HG03342 (cell line): Measurements from ENCODE around the gene ESRRA.
A peak's percentile ranks its signal among the peaks of the same experiment; 100 is the strongest.

Source experiments
- ATAC-seq: cut with Tn5 transposase; IDR thresholded peaks from one replicate; pipeline ENCODE4 v1.9.1; 2021; ENCODE audit warnings: mild to moderate bottlenecking, moderate library complexity; ENCODE audit not compliant: unreplicated experiment

ESRRA gene

DNA sequence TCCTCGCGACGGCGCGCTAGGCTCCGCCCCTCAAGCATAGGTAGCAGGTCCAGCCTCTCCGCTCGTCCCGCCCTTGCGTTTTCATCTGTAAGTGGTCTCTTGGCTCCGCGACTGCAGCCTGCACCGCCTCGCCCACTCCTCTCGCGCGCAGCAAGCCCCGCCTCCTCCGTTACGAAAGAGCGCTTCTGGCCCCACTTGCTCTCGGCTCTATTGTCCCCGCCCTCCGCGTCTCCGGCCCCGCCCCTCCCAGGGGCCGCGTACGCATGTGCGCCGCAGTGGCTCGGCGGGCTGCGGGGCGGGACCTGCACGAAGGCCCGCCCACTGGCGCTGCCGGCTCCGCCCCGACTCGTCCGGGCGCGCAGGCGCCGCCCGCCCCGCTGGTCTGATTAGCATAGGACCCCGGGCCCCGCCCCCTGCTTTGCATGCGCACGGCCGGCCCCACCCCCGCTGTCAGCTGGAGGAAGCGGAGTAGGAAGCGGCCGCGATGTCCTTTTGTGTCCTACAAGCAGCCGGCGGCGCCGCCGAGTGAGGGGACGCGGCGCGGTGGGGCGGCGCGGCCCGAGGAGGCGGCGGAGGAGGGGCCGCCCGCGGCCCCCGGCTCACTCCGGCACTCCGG lies at the start of gene ESRRA:
TSS of gene ESRRA (plus strand) at position 450 of the 616 bp plus-strand sequence. CDS start 1,656 bp downstream, outside the sequence.
- peak; percentile 74 for ATAC-seq

GRCh38 chr11:64256300-64256699 lies 49.0 kb upstream of the ESRRA start:
- ATAC-seq, result no peak

DNA sequence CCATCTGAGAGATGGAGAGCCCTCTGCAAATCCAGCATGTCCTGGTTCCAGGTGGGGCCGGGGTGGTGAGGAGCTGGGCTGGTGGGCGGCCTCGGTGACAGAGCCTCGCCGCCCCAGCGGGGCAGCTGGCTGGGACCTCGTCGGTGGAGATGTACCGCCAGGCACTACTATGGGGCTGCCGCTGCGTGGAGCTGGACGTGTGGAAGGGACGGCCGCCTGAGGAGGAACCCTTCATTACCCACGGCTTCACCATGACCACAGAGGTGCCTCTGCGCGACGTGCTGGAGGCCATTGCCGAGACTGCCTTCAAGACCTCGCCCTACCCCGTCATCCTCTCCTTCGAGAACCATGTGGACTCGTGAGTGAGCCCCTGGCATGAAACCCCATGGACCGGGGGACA lies 47.0 kb upstream of the ESRRA start:
- no peak for ATAC-seq

GRCh38 chr11:64258946-64259532 lies 46.3 kb upstream of the ESRRA start:
- ATAC-seq, result no peak

DNA sequence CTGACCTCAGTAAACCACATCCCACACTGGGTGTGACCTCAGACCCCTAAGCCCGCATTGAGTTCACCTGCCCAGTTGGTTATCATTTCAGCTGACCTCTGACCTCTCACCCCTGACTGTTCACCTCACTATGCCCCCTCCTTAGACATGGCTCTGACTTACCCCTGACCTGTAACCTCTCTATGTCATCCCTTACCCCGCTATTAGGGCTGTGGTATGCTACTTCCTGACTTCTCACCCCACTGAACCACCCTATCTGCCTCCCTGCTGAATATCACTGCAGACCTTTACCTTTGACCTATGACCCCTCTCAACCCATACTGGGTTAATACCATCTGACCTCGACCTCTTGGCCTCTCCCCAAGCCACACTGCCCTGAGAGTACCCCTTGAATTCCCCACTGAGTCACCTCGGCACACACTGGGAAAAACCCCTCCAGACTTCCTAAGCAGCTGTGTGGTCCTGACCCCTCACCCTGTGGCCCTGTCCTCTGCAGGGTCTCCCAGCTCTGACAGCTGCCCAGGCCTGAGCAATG lies 45.7 kb upstream of the ESRRA start:
- ATAC-seq, result no peak

DNA sequence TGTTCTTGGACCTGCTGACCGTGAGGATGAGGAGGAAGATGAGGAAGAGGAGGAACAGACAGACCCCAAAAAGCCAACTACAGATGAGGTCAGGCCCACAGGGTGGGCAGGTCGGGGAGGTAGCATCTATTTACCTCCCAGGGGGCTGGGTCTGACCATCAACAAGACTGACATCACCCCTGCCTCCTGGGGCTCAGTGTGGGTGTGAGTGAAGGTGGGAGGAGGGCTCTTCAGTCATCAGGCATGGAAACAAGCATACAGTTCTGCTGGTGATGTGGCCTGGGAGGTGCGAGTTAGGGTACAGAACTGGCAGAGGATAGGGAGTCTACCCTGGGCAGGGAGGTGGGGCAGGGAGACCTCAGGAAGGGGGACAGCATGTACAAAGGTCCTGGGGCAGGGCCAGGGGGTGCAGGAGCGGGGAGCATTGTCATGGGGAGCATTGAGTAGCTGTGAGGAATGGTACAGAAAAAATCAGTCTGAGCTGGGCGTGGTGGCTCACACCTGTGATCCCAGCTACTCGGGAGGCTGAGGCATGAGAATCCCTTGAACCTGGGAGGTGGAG lies 45.1 kb upstream of the ESRRA start:
- ATAC-seq, result no peak

GRCh38 chr11:64261556-64262080 lies 43.7 kb upstream of the ESRRA start:
- ATAC-seq, result no peak

DNA sequence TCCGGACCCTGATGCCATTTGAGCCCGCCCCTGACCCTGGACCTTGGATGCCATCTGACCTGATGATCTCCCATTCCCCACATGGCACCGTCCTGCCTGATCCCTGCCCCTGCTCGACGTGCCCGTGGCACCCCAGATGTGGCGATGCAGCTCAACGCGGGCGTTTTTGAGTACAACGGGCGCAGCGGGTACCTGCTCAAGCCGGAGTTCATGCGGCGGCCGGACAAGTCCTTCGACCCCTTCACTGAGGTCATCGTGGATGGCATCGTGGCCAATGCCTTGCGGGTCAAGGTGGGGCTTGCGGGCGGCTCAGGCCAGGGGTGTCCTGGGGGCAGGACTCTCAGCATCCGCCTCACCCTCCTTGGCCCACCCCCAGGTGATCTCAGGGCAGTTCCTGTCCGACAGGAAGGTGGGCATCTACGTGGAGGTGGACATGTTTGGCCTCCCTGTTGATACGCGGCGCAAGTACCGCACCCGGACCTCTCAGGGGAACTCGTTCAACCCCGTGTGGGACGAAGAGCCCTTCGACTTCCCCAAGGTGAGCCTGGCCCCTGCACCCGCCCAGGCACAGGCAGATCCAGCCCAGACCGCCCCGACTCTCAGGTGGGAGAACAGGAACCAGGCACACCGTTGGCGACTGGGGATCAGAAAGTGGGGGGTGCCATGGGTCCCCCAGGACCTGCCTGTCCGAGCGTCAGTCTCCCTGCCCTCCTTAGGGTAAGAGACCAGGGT lies 42.9 kb upstream of the ESRRA start:
- no peak for ATAC-seq

GRCh38 chr11:64263021-64263946 lies 42.0 kb upstream of the ESRRA start:
- ATAC-seq, result no peak

GRCh38 chr11:64263947-64264317 lies 41.4 kb upstream of the ESRRA start:
- no peak for ATAC-seq

- no peak for ATAC-seq
Measured at GRCh38 chr11:64264371-64264852, 40.9 kb upstream of the ESRRA start.

DNA sequence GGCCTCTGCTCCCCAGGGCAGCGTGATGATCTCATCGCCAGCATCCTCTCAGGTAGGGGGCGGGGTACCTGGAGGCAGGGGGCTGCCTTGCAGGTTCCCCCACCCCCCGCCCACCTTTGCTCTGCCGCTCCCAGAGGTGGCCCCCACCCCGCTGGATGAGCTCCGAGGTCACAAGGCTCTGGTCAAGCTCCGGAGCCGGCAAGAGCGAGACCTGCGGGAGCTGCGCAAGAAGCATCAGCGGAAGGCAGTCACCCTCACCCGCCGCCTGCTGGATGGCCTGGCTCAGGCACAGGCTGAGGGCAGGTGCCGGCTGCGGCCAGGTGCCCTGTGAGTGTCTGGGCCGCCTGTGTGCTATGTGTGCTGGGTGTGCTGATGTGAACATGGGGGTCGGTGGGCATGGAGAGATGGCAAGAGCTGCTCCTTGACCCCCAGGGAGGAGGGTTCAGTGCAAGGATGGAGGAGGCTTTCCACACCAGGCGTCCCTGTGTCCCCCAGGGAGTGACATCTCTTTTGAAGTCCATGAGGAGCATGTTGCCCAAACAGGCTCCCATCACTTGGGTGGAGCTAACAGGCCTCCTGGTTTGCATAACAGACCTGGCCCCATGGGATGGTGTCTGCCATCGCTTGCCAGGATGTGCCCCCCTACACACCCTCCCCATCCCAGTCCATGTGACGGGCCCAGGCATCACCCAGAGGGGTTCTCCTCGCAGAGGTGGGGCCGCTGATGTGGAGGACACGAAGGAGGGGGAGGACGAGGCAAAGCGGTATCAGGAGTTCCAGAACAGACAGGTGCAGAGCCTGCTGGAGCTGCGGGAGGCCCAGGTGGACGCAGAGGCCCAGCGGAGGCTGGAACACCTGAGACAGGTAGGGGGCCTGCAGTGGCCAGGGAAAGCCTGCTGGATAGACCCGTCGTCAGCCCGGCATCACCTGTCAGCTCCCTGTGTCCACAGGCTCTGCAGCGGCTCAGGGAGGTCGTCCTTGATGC lies 39.9 kb upstream of the ESRRA start:
- ATAC-seq, result no peak

- ATAC-seq, result no peak
Measured at GRCh38 chr11:64266339-64266738, 39.0 kb upstream of the ESRRA start.

GRCh38 chr11:64267207-64267945 lies 37.9 kb upstream of the ESRRA start:
- no peak for ATAC-seq

GRCh38 chr11:64268025-64268892 lies 37.1 kb upstream of the ESRRA start:
- no peak for ATAC-seq

DNA sequence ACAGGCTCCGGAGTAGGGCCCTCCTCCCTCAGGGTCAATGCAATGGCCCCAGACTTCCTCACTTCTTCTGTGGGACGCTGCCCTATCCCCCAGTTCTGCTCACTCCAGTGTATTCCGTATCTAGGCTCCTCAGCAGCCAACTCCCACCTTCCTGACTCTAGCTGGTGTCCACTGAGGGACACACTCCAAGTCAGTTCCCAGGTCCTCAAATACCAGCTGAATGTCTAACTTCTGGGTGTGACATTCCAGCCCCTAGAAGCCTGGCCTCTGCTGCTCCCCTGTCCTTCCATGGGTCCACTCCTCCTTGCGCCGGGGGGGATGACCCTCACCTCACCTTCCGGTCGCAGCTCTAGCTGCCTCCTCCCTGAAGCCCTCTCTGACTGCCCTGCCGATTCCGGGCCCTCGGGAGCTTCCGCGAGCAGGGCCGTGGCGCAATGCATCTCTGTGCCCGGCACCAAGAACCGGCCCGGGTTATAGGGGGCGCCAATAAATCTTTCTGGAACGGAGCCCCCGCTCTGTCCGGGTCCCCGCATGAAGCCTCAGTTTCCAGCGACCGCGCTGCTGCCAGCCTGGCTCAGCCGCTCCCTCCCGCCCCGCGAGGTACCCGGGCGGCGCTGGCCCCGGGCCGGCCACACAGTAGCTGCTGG lies 36.3 kb upstream of the ESRRA start:
- peak; percentile 15 for ATAC-seq
